DLD1 (cell line): ENCODE results near the gene SORCS3.

Experiments used
- in situ Hi-C: cut with HindIII; loops from 2 replicates; pipeline ENCODE4 v1.10.0; 2017; ENCODE audit warnings: low sequenced_read_pairs

SORCS3 gene

DNA sequence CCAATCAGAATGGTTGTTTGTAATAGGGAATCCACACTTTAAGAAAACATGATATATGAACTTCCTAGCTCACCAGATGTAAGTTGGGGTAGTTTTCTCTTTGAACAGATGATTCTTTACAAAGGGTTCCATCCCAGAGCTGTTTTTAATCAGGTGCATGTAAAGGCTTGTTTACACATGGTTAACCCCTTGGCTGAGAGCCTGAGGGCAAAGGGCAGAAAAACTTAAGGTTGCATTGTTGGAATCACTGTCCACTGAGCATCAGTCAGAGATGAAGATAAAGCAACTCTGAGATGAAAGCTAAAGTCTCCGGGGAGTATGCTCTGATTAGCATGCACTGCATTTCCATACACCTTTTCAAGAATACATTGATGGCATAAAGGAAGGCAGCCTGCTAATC lies 518.2 kb downstream of the SORCS3 start:
- in situ Hi-C loops, result no loop called here

DNA sequence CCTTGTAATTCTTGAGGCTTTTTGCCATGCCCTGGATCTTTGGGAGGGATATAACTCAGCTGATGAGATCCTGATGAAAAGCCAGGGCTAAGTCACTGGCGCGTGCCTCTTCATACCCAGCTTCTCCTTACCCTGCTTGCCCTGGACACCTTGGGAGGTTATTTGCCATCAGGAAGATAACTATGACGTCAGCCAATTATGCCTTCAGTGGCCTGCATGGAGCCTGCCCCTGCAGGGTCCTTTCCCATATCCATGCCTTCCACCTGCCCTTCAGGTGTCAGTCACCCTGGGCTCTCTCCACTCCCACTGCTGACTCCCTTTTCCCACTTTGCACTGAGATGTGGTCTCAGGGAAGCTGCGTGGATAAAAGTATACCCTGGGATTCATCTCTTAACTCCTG lies 520.1 kb downstream of the SORCS3 start:
- in situ Hi-C loops, result no loop called here

DNA sequence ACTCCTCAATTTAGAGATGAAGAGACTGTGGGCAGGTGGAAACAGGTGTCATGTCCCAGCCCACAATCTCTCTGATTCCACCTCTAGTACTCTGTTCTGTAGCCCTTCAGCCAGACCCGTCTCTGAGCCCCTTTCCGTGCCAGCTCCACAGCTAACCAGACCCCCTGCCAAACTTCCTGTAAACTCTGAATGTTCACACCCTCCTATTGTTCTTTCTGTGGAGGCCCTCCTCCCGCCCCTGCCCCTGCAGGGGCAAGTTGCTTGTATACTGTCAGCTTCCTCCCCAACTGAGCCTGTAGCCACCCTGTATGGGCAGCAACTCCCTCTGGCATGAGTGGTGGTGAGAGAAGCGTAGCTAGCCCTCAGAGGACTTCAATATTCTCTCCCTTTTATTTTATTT lies 520.7 kb downstream of the SORCS3 start:
- in situ Hi-C loops, result no loop called here

DNA sequence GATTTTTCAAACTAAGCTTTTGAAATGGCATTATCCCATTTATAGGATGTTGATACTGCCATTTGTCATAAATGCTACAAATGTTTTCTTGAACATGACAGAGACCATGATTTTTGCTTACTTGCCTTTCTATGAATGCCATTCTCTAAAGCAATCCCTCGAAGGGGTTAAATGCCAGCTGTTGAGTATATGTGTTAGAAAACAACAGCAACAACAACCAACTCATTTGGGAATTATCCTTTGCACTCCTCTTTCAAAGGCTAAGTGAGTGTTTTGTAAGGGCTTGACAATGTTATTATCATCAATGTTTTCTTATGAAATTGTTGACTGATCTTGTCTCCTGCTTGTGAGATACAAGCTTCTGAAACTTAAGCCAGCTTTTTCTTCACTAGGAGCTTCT lies 529.4 kb downstream of the SORCS3 start:
- in situ Hi-C loops, result no loop called here

DNA sequence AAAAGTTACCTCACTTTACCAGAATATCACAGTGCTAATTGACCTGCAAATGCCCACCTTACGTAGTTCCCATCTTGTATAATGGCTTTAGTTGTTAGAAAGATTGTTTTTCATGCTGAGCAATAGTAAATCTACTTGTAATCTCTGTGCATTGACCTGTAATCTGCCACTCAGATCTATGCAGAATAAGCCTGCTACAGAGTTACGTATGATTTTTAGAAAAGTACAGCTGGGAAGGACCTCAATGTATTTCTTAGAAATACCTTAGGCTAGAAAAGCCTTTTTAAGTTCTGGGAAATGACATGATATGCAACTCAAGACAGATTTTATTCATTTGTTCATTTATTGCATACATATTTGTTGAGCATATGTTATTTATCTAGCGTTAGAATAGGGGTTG lies 530.9 kb downstream of the SORCS3 start:
- in situ Hi-C loops, result no loop called here

DNA sequence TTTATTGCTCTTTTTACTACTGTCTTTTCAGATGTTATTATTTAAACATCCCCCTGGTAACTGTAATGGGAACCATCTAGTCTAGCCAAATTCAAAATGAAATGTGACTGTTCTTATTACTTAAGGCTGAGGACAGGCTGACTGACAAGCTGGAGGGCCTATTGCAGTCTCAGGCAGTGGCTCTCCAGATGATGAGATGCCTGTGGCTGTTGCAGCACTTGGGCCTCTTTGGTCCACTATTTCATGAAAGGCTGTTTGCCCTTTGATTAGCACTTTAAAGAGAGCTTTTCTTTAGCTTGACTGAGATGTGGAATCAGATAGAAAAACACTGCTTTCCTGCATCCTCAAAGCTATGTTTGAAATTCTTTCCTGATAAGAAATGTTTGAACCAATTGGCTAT lies 540.5 kb downstream of the SORCS3 start:
- in situ Hi-C loops, result no loop called here

DNA sequence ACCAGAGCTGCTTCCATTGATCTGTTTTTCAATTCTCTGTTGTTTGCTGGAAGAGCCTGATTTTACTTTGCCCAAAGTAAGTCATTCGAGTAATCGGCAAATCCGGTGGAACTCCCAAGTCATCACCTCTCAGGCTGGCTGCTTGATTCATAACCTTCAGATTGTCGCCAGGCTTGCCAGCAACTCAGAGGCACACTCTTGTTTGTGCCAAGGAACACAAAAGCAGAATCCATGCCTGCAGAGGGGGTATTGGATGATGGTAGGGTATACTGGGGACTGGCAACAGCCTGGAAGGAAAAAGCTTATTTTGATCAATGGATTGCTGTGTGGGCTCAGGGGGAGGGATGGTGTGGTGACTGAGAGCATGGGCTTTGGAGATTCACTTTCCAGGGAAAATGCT lies 542.4 kb downstream of the SORCS3 start:
- in situ Hi-C loops, result no loop called here

DNA sequence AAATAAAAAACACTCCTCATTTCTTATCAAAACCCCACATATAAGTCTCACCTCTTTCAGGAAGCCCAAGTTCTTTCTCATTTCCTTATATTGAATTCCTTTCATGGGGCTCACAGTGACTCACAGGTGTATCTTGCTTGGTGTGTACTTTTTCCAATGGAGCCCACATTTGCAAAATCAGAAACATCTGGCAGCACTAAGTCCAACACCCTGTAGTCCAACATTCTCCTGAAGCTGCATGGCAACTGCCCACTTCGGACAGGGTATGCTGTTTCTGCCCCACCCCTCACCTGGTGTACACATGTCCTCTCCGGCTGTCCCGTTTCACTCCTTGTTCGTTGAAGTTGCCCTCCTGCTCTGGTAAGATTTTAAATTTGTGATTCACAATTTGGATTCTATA lies 544.1 kb downstream of the SORCS3 start:
- in situ Hi-C loops, result no loop called here

DNA sequence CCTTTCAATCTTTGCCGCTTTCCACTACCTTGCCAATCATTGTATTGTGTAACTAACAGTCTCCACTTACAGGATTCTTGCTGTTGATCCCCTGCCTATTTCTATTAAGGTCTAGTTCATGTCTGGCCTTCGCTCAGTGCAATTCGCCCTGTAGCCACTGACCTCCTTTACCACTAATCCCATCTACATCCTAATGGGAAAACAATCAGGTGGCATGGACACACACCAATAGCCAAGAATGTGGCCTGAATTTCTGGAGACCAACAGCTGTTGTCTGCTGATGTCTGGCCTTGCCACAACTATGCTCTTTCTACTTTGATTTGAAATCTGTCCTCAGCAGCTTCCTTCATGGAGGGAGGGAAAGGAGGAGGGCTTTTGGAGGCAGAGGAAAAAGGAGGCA lies 546.2 kb downstream of the SORCS3 start:
- in situ Hi-C loops, result no loop called here

DNA sequence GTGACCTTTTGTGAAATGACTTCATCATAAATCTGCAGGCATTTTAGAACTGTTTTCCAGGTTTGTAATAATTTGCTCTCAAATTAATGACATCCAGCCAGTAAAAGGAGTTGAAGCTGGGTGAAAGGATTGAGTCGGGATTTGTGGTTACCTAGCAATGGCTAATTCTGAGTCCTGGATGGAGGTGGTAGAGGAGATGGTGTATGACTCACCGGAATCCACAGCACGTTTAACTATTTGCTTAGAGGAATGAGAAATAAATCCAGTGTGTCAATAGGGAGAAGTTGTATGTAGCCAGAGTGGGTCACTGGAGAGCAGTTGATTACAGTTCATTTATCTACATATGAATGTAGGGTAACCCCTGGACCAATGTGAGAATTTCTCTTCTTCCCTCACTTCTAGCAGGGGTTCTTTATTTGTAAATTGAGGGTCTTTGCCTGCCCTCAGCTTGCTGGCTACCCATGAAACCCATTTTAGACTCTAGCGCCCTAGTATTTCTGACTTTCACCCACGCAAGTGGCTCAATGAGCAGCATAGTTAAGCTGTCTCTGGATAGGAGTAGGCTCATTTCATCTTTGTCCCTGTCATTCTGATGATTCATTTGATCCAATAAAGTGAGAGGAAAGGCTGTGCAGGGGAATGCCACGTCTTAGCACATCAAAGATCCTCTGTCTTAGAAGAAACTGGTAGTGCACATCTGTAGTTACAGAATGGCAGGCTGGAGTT lies 547.8 kb downstream of the SORCS3 start:
- in situ Hi-C loops, result no loop called here

DNA sequence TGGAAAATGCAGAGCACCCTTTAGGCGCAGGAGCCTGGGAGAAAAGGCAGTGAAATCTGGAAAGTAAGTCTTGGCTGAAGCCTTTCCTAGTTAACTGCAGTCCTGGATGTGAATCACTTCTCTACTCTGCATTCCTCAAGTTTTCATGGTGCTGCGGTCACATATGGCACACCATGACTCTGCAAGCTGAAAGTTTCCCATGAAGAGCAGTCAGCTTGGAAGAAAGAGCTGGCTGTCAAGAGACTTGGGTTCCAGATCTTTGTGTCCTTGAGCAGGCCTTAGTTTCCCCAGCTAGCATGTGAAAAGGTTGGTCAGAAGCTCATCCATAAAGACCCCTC lies 548.3 kb downstream of the SORCS3 start:
- in situ Hi-C loops, result no loop called here

DNA sequence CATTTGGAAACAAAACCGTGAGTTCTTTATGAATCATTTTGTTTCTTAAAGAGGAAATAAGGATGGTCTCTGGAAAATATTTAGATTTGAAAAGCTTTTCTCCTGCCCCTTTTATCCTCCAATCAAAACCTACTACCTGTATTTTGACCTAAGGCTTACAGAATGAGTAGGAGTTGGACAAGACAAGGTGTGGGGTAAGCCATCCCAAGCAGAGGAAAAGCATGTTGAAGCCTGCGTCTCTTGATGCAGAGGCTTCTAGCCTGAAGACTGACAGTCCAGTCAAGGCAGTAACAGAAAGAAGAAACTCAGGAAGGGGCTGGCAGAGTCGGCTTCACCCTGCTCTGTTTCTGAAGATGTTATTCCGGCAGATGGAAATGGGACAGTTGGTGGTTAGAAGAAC lies 551.1 kb downstream of the SORCS3 start:
- in situ Hi-C loops, result no loop called here

DNA sequence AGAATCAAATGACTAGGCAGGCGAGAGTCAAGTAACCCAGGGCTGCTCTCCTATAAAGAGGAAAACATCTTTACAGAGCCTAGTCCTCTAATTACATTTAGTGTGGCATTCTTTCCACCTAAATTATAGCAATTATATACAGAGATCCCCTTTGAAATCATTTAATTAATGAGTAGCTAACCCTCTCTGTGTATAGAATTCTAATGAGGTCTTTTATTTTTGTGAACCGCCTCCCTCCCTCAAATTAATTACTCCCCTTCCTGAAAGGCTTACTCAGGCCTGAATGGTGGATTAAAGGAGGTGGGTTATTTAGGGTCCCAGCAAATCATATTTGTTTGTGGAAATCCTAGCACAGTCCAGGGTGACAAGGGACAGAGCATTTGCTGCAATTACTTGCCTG lies 551.8 kb downstream of the SORCS3 start:
- in situ Hi-C loops, result no loop called here

DNA sequence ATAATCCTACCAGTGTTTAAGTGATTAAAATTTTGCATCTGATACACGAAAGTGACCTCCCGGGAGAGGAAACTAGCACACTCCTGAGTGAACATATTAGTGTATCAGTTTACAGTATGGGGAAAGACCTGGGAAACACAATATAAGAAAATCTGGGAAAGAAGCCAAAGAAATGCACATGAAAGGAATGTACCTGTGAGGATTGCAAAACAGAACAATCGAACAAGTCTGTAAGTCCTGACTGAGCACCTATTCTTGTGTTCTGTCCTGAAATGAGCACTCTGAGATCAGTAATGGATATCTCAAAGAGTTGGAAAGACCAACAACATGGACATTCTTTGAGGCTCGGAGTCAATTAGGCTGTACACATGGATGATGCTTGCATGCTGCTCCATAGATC lies 554.7 kb downstream of the SORCS3 start:
- in situ Hi-C loops, result no loop called here

DNA sequence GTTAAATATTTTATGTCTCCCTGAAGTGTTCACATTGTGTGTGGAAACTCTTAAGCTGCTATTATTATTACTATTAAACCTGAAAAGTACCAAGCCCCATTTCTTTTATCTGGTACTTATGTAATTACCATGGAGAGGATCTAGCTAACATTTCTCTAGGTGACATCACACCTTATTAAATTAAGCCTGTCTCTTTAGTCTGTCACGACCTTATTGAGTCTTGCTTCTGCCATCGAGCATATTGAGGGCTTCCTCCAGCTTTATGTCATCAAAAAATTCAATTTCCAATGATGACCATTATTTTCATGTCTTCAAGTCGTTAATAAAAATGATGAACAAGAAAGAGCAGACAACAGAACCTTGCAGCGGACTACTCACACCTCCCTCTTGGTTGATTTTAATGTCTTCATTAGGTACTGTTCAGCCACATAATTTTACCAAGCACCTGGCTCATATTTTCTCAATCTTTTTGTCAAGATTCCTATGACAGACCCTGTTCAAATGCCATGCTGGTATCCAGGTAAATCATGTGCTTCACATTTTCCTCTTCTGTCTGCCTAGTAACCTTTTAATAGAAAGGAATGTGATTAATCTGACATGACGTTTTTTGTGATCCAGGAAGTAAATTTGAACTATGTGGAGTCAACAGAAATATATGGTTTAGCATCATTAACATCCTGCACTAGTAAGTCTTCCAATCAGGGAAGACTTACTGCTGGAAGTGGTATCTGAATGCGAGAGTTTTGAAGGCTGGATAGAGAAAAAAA lies 556.7 kb downstream of the SORCS3 start:
- in situ Hi-C loops, result no loop called here

DNA sequence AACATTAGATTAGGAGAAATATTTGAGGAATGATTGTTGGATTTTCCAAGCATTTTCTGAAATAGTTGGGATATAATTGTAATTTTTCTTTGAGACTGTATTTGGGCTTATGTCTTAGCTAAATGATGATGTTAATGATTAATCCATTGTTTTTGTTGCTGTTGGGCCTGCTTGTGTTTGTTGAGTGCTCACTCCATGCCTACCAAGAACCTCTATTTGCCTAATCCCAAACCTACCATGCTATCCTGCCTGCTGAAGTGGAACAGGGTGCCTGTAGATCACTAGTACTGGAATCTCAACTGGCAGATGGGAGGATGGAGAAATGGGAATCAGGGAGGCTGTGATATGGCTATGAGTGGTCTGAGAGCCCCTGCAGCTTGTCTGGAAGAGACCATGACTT lies 565.5 kb downstream of the SORCS3 start:
- in situ Hi-C loops, result no loop called here

DNA sequence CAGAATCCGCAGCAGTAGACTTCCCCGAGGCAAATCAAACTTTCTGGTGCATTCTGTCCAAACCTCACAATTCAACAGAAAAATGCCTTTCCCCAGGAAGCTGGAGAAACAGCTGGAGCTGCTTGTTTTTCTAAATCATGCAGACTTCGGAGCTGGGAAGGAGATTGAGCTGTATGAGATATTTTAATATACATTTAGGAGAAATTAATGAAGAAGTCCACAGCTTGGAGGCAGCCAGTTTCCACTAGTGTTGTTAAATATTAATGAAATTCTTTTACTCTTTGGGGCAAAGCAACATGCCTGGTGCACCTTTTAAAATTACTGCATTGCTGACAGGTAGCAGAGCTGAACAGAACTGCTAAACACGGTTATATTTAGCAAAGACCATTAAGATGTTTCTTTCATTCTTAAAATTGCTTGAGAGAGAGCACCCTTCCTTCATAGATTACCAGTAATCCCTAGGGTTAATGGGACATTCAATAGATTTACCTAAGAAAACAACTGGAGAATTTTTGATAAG lies 566.4 kb downstream of the SORCS3 start:
- in situ Hi-C loops, result no loop called here

DNA sequence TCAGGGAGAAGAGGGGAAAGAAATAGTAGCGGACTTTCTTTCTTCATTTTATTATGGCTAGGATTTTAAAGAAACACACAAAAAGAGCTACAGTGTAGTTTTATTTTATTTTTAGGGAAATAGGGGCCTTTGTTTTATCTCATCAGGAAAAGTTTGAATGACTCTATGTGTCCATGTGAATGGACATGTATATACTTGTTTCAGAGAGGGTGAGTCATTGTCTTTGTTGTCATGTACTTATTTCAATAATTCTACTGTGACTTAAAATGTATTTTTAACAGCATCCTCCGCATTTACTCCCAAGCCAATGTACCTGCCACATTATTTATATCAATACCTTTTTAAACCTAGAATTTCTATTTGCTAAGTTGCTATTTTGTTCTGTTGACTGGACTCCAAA lies 569.5 kb downstream of the SORCS3 start:
- in situ Hi-C loops, result no loop called here

DNA sequence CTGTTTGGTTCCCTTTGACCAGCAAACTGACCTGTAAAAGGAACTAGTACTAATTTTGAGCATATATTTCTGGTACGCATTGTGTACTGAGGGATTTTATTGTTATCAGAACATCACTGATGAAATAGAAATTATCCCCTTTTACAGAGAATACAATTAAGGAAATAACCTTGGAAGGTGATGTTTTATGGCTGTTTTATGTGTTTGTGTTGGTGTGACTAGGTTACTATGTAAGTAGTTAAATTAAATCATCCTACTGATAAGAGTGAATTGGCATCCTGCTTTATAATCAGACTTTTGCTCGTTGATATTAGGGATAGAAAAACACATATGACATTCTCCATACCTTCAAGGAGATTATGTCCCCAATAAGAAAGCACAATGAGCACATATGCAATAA lies 596.6 kb downstream of the SORCS3 start:
- in situ Hi-C loops, result no loop called here

DNA sequence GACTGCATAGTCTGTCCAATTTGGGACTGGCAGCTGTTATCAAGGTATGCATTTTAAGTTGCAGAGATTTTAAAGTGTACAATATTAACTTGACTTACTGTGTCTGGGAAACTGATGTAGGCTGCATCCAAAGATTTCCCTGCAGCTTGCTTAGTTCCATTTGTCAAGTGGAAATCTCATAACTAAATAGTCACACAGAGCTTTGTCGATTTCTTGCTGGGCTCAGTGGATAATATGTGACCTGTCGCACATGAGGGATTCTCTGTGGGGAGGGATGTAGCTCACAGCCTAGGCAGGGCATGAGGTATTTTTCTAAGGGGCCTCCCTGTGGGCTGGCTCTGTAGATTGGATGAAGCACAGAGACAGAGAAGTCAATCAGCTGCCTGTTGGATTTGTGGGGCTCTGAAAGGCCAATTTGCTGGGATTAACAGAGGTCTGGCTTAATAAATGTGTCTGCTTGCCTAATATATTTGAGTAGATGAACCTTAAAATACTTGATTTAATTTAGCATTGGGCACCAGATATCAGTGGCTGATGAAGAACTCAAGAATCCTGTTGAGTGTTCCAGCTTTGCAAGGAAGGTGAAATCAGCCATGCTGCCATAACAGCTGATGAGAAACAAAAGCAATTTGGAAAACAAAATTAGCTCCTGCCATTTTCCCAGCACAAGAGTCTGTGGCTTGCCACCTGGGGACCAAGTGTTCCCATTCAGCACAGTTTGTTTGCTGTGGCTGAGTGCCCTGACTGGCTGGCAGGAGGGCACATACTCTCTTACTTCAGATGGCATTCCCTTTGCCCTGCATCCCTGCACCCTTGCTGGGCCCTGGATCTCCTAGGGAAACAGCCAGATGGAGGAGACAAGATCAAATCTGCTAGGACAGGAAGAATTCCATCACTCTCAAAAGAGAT lies 598.5 kb downstream of the SORCS3 start:
- in situ Hi-C loops, result no loop called here

DNA sequence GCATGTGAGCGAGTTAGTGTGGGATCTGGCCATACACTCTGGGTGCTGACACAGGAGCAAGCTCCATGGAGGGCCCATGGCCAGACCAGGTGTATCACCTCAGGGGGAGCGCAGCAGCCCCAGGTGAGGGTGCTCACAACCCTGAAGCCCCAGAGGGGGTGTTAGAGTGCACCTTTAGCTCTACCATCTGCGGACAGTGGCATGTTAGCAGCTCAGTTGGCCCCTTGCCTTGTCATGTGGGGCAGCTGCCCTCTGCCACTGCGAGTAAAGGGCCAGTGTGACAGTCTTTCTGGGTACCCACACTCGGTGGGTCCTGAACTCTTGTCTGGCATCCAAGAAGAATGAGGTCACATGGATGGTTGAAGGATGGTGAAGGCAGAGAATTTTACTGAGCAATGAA lies 600.2 kb downstream of the SORCS3 start:
- in situ Hi-C loops, result no loop called here

DNA sequence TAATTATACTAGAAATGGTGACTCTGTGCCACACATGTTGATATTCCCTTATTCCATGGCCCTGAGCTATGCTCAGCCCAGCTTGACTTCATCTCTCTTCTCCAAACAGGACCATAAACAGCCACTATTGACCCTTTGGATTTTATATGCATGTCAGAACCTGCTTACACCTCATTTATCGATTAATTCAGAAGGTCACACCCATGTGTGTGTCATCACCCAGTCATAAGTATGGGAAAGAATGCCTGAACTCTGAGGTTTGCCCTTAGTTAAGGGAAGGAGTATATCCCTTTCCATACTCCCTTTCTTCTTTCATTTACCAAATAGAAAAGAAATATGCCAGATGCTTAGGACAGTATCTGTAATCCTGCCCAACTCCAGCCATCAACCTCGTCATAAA lies 602.3 kb downstream of the SORCS3 start:
- in situ Hi-C loops, result no loop called here
